Measurements from ENCODE around the gene SWAP70.

SWAP70 gene

GRCh38 chr11:9799886-9800285 lies 136.0 kb downstream of the SWAP70 start:
- H3K36me3 ChIP-seq, result no peaks in the 10 kb centered on the region
- no peak overlapping the region for H3K4me3 ChIP-seq (ENCODE audit: low read depth, low read length)
- DNase-seq, result no peak
- no peaks in the 10 kb centered on the region for H3K4me1 ChIP-seq
- H3K27me3 ChIP-seq, result no peaks in the 10 kb centered on the region
- no peaks in the 10 kb centered on the region for H3K9me3 ChIP-seq
- no peak for TF ChIP-seq CTCF (IDR thresholded peaks at IDR 0.05; ENCODE audit: low read depth, low read length)

GRCh38 chr11:9802291-9802861 lies 138.5 kb downstream of the SWAP70 start:
- no peak for DNase-seq
- Histone ChIP-seq H3K4me1 (no peaks in the 10 kb centered on the region), H3K4me3 (ENCODE audit: low read depth, low read length) (no peak overlapping the region), H3K9me3 (no peaks in the 10 kb centered on the region), H3K36me3 (no peaks in the 10 kb centered on the region), H3K27me3 (no peaks in the 10 kb centered on the region)
- TF ChIP-seq CTCF (IDR thresholded peaks at IDR 0.05; ENCODE audit: low read depth, low read length), result no peak

Measured in BE2C (cell line).